ACC112 (cell line): ENCODE data around the gene CENPS.

Experiments
- H2AFZ ChIP-seq: fragments of 200-600 bp; sonication (generic); one replicate; pipeline ENCODE4 v1.6.0; 2017; ENCODE audit warnings: antibody characterized with exemption, low read length; ENCODE audit not compliant: unreplicated experiment
- H3K27ac ChIP-seq: fragments of 200-600 bp; sonication (generic); 2 replicates; pipeline ENCODE4 v1.5.1; 2014; ENCODE audit warnings: low read depth, mild to moderate bottlenecking, antibody characterized with exemption, low read length, moderate library complexity
- H3K27me3 ChIP-seq: fragments of 200-600 bp; sonication (generic); 2 replicates; pipeline ENCODE4 v1.6.1; 2014; ENCODE audit warnings: mild to moderate bottlenecking, antibody characterized with exemption, low read length, moderate library complexity, mixed read lengths; ENCODE audit not compliant: insufficient read depth
- H3K36me3 ChIP-seq: fragments of 200-600 bp; sonication (generic); 2 replicates; pipeline ENCODE4 v1.6.1; 2016; ENCODE audit warnings: mild to moderate bottlenecking, antibody characterized with exemption, low read length, moderate library complexity, mixed read lengths; ENCODE audit not compliant: insufficient read depth
- H3K4me1 ChIP-seq: fragments of 200-600 bp; sonication (generic); one replicate; pipeline ENCODE4 v1.6.1; 2016; ENCODE audit warnings: low read length, mixed read lengths; ENCODE audit not compliant: insufficient read depth, unreplicated experiment, control insufficient read depth
- H3K4me3 ChIP-seq: fragments of 200-600 bp; sonication (generic); 2 replicates; pipeline ENCODE4 v1.5.1; 2014; ENCODE audit warnings: mild to moderate bottlenecking, low read depth, low read length
- H3K79me2 ChIP-seq: fragments of 200-600 bp; sonication (generic); one replicate; pipeline ENCODE4 v1.6.0; 2016; ENCODE audit warnings: low read length; ENCODE audit not compliant: control insufficient read depth, unreplicated experiment, insufficient read depth

CENPS gene

GRCh38 chr1:10430216-10431069 lies at the start of gene CENPS:
Gene CENPS (plus strand): TSS chr1:10430433. CDS start chr1:10430518, 85 bp downstream.
- Histone ChIP-seq H2AFZ (peak within 1 kb of the TSS; percentile 97), H3K4me1 (peaks cover 7% of the 10 kb centered on the region), H3K36me3 (no peaks in the 10 kb centered on the region), H3K4me3 (peak within 1 kb of the TSS; percentile 89), H3K79me2 (peaks cover 5% of the 10 kb centered on the region), H3K27me3 (no peaks in the 10 kb centered on the region), H3K27ac (peak within 1 kb of the TSS; percentile 80)

- Histone ChIP-seq H3K79me2 (no peaks in the 10 kb centered on the region), H3K36me3 (no peaks in the 10 kb centered on the region), H3K27ac (peak overlapping the region; percentile 72), H3K4me1 (peaks cover 15% of the 10 kb centered on the region), H3K4me3 (0 out of 2 replicates have a peak overlapping the region, but pooled peaks have one; percentile 2), H2AFZ (no peak overlapping the region), H3K27me3 (no peaks in the 10 kb centered on the region)
Measured at GRCh38 chr1:10380594-10381275, 49.5 kb upstream of the CENPS start.

- no peak overlapping the region for H3K27ac ChIP-seq
- no peak overlapping the region for H3K4me3 ChIP-seq
- no peaks in the 10 kb centered on the region for H3K27me3 ChIP-seq
- peaks cover 31% of the 10 kb centered on the region for H3K4me1 ChIP-seq
- no peaks in the 10 kb centered on the region for H3K79me2 ChIP-seq
- H3K36me3 ChIP-seq, result no peaks in the 10 kb centered on the region
- H2AFZ ChIP-seq, result no peak overlapping the region
Measured at GRCh38 chr1:10383630-10384029, 46.6 kb upstream of the CENPS start.

- H3K4me1 ChIP-seq, result peaks cover 32% of the 10 kb centered on the region
- no peaks in the 10 kb centered on the region for H3K36me3 ChIP-seq
- no peaks in the 10 kb centered on the region for H3K79me2 ChIP-seq
- no peak overlapping the region for H3K4me3 ChIP-seq
- H3K27me3 ChIP-seq, result no peaks in the 10 kb centered on the region
- no peak overlapping the region for H3K27ac ChIP-seq
- H2AFZ ChIP-seq, result no peak overlapping the region
Measured at GRCh38 chr1:10384219-10384618, 46.0 kb upstream of the CENPS start.

- Histone ChIP-seq H2AFZ (peak overlapping the region; percentile 1), H3K27ac (peak overlapping the region; percentile 89), H3K4me1 (peaks cover 18% of the 10 kb centered on the region)
Measured at GRCh38 chr1:10386761-10387676, 43.2 kb upstream of the CENPS start.

GRCh38 chr1:10387677-10388386 lies 42.4 kb upstream of the CENPS start:
- H3K27ac ChIP-seq, result peak overlapping the region; percentile 89
- no peaks in the 10 kb centered on the region for H3K79me2 ChIP-seq
- H3K27me3 ChIP-seq, result no peaks in the 10 kb centered on the region
- peak overlapping the region; percentile 1 for H2AFZ ChIP-seq
- peaks cover 18% of the 10 kb centered on the region for H3K4me1 ChIP-seq
- H3K4me3 ChIP-seq, result peak overlapping the region; percentile 49
- H3K36me3 ChIP-seq, result no peaks in the 10 kb centered on the region

More at GRCh38 chr1:10386761-10387676, 43.2 kb upstream of the CENPS start:
- H3K79me2 ChIP-seq, result no peaks in the 10 kb centered on the region
- H3K4me3 ChIP-seq, result peak overlapping the region; percentile 49
- no peaks in the 10 kb centered on the region for H3K27me3 ChIP-seq
- H3K36me3 ChIP-seq, result no peaks in the 10 kb centered on the region

GRCh38 chr1:10388387-10388715 lies 41.9 kb upstream of the CENPS start:
- no peaks in the 10 kb centered on the region for H3K27me3 ChIP-seq
- no peak overlapping the region for H2AFZ ChIP-seq
- peaks cover 18% of the 10 kb centered on the region for H3K4me1 ChIP-seq
- peak overlapping the region; percentile 89 for H3K27ac ChIP-seq
- H3K79me2 ChIP-seq, result no peaks in the 10 kb centered on the region
- peak overlapping the region; percentile 49; the same call in 1 of the 2 replicates for H3K4me3 ChIP-seq
- H3K36me3 ChIP-seq, result no peaks in the 10 kb centered on the region

- Histone ChIP-seq H3K4me1 (peaks cover 18% of the 10 kb centered on the region), H3K79me2 (no peaks in the 10 kb centered on the region), H3K36me3 (no peaks in the 10 kb centered on the region), H3K4me3 (no peak overlapping the region), H2AFZ (no peak overlapping the region), H3K27me3 (no peaks in the 10 kb centered on the region), H3K27ac (no peak overlapping the region)
Measured at GRCh38 chr1:10389271-10389973, 40.8 kb upstream of the CENPS start.

- Histone ChIP-seq H3K27me3 (no peaks in the 10 kb centered on the region), H3K27ac (no peak overlapping the region), H2AFZ (no peak overlapping the region), H3K79me2 (peaks cover 20% of the 10 kb centered on the region), H3K36me3 (no peaks in the 10 kb centered on the region), H3K4me3 (no peak overlapping the region), H3K4me1 (peaks cover 14% of the 10 kb centered on the region)
Measured at GRCh38 chr1:10396870-10397269, 33.4 kb upstream of the CENPS start.
